ENCODE results near the gene PSMC5. TPM values are rescaled to one million over a fixed set of nuclear protein-coding genes. Genes with fewer than 3 reads are reported as not detected.

The PSMC5 gene
- total RNA-seq, 1 experiment from 2014 or later = 183 TPM

DNA sequence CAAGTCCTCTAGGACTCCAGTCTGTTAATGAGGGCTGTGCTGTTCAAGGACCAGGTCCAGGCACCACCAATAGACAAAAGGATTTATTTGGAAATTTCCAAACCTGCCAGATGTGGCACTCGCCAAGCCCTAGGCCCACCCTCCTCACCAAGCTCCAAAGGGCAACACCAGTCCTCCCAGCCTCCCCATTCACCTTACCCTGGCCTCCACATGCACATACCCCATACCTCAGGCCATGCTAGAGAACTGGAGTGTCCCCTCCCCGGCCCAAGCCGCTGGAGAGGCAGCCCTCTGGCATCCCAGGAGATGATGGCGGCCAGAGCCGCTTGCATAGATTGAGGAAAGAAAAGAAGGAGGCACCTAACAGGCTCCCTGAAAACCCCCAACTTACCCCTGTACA lies 4.8 kb downstream of the PSMC5 start:
- TF ChIP-seq, protein P1, sequence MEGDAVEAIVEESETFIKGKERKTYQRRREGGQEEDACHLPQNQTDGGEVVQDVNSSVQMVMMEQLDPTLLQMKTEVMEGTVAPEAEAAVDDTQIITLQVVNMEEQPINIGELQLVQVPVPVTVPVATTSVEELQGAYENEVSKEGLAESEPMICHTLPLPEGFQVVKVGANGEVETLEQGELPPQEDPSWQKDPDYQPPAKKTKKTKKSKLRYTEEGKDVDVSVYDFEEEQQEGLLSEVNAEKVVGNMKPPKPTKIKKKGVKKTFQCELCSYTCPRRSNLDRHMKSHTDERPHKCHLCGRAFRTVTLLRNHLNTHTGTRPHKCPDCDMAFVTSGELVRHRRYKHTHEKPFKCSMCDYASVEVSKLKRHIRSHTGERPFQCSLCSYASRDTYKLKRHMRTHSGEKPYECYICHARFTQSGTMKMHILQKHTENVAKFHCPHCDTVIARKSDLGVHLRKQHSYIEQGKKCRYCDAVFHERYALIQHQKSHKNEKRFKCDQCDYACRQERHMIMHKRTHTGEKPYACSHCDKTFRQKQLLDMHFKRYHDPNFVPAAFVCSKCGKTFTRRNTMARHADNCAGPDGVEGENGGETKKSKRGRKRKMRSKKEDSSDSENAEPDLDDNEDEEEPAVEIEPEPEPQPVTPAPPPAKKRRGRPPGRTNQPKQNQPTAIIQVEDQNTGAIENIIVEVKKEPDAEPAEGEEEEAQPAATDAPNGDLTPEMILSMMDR (conservative IDR thresholded peaks at IDR 0.05) = no peak
- no peak overlapping the region for H3K27ac ChIP-seq (ENCODE audit: insufficient read length, low read depth, low read length)
- H3K27me3 Mint-ChIP-seq (ENCODE audit: low read depth) = no peaks in the 10 kb centered on the region

More for the DNA sequence above, 4.8 kb downstream of the PSMC5 start:
- Histone ChIP-seq H3K4me1 (ENCODE audit: insufficient read depth, low read length) (no peaks in the 10 kb centered on the region), H3K27me3 (ENCODE audit: insufficient read depth, low read length) (no peaks in the 10 kb centered on the region), H3K79me2 (ENCODE audit: insufficient read depth, low read length) (peaks cover 6% of the 10 kb centered on the region; the same call in 1 of the 2 replicates), H2BK12ac (ENCODE audit: insufficient read length, low read depth, low read length) (no peak overlapping the region), H3K14ac (ENCODE audit: insufficient read depth, low read length) (no peak overlapping the region), H2BK20ac (ENCODE audit: low read depth, low read length, poor library complexity, severe bottlenecking) (no peak overlapping the region), H2AFZ (ENCODE audit: low read length) (no peak overlapping the region), H3K4ac (ENCODE audit: low read depth, low read length) (no peak overlapping the region), H2AK5ac (ENCODE audit: insufficient read length, low read length) (no peak overlapping the region), H4K91ac (ENCODE audit: insufficient read length, low read depth, low read length) (no peak overlapping the region), H3K9me3 (ENCODE audit: control insufficient read depth, low read depth, low read length) (no peaks in the 10 kb centered on the region), H3T11ph (ENCODE audit: low read length) (no peak overlapping the region), H3K23ac (ENCODE audit: insufficient read length, low read depth, low read length) (no peak overlapping the region), H4K8ac (replicated peaks; ENCODE audit: insufficient read length, low read depth, low read length) (no peak overlapping the region), H3K9ac (ENCODE audit: extremely low read depth, insufficient read length, low read length) (no peak overlapping the region), H4K20me1 (ENCODE audit: control insufficient read depth, insufficient read depth, insufficient read length) (peaks cover 2% of the 10 kb centered on the region), H2BK120ac (ENCODE audit: low read depth, low read length, poor library complexity, severe bottlenecking) (no peak overlapping the region), H2BK15ac (ENCODE audit: low read depth, low read length) (no peak overlapping the region), H3K56ac (ENCODE audit: insufficient read length, low read depth, low read length) (no peak overlapping the region), H3K23me2 (ENCODE audit: insufficient read length, low read depth, low read length, poor library complexity, severe bottlenecking) (peaks cover 6% of the 10 kb centered on the region), H3K18ac (ENCODE audit: insufficient read length, low read depth, low read length) (no peak overlapping the region), H3K4me2 (ENCODE audit: insufficient read depth, insufficient read length, low read length) (no peak overlapping the region), H2BK5ac (ENCODE audit: insufficient read length, low read length) (no peak overlapping the region), H4K5ac (ENCODE audit: insufficient read length, low read depth, low read length) (no peak overlapping the region), H3K79me1 (ENCODE audit: insufficient read depth, low read depth, low read length, poor library complexity, severe bottlenecking) (peaks cover 3% of the 10 kb centered on the region)
- no CpG with 5 or more reads among the region's 5 CpGs for WGBS (ENCODE audit: extremely low coverage, insufficient read length, low lambda C conversion rate)
- DNase-seq = no peak
- Mint-ChIP-seq H3K4me3 (no peak overlapping the region), H3K36me3 (ENCODE audit: insufficient read depth in 1 of 3, low read depth in 3 of 3) (peaks cover 61 to 93% (median 83%) of the 10 kb centered on the region in 3 experiments), H3K4me1 (peaks cover 9 to 14% of the 10 kb centered on the region in 2 experiments), H3K27ac (peak overlapping the region; percentile 82 to 87 (median 85); a peak in 4 of 7 replicates), H3K9me3 (no peaks in the 10 kb centered on the region; a peak in 1 of 5 replicates)

Measured in H9 (cell line).